Kidney (tissue), 14 donors: ENCODE measurements around the gene CRY2. TPM values are rescaled to one million over a fixed set of nuclear protein-coding genes. Genes with fewer than 3 reads are reported as not detected.
A peak's percentile ranks its signal among the peaks of the same experiment; 100 is the strongest.

Source experiments
- DNase-seq, 5 donors: peaks; one replicate each; pipeline ENCODE4 v3.0.0-alpha.2; 2013 to 2020
- FAIRE-seq: peaks from 2 replicates; lab custom pipeline; 2012; peaks lifted over from hg19 to GRCh38; lab: Jason Lieb, UNC
- H3K27ac ChIP-seq, 2 donors: one replicate each; pipeline ENCODE4 v1.7.0; 2013; ENCODE audit warnings: low read depth in 2 of 2, low read length in 2 of 2, inconsistent platforms in 1 of 2
- H3K27me3 ChIP-seq: one replicate; pipeline ENCODE4 v1.7.1; 2013; ENCODE audit warnings: low read length, inconsistent platforms; ENCODE audit not compliant: control insufficient read depth, insufficient read depth
- H3K36me3 ChIP-seq, 3 donors: one replicate each; pipeline versions ENCODE4 v1.7.0 to v1.7.1; 2013; ENCODE audit warnings: low read length in 3 of 3, control low read depth in 1 of 3, inconsistent platforms in 1 of 3; ENCODE audit not compliant: insufficient read depth in 3 of 3, control insufficient read depth in 2 of 3
- H3K4me1 ChIP-seq, 3 donors: one replicate each; pipeline versions ENCODE4 v1.7.0 to v1.7.1; 2013; ENCODE audit warnings: low read length in 3 of 3, inconsistent platforms in 1 of 3, low read depth in 1 of 3; ENCODE audit not compliant: control insufficient read depth in 2 of 3, insufficient read depth in 2 of 3
- H3K4me3 ChIP-seq, 3 donors: one replicate each; pipeline versions ENCODE4 v1.7.0 to v1.8.1; 2013; ENCODE audit warnings: low read length in 3 of 3, control low read depth in 1 of 3, inconsistent platforms in 1 of 3
- H3K9ac ChIP-seq, 3 donors: one replicate each; pipeline versions ENCODE4 v1.7.0 to v1.7.1; 2013; ENCODE audit warnings: low read length in 3 of 3, control low read depth in 1 of 3, inconsistent platforms in 1 of 3
- H3K9me3 ChIP-seq, 3 donors: one replicate each; pipeline versions ENCODE4 v1.7.0 to v1.7.1; 2013; ENCODE audit warnings: low read length in 3 of 3, control low read depth in 1 of 3, inconsistent platforms in 1 of 3; ENCODE audit not compliant: control insufficient read depth in 2 of 3, insufficient read depth in 1 of 3
- intact Hi-C: fragments of 100-400 bp; cut with DNase I; formaldehyde crosslinking; loops from one replicate; pipeline ENCODE4 v1.11.1; 2022
- polyA plus RNA-seq: library from polyadenylated mRNA; stranded (reverse); fragments of 350-450 nt; fragmentation: Illumina TruSeq; extraction: RNeasy Lipid Tissue Mini Kit (QIAGEN cat#74804); gene quantifications from one replicate; pipeline ENCODE4 v1.2.3, GENCODE V29; 2014; ENCODE audit warnings: low read depth, low replicate concordance; ENCODE audit not compliant: insufficient read depth
- total RNA-seq: library from RNA; stranded (reverse); fragmentation: NEBNext Ultra II Directional; extraction: Animal tissue kit (Norgen Biotek cat#: 25700); gene quantifications from one replicate; pipeline ENCODE4 v1.2.1, GENCODE V29; 2021
- TF ChIP-seq, protein P1 (sequence below): IDR thresholded peaks from 3 replicates; pipeline ENCODE4 v1.5.1; 2012; ENCODE audit warnings: mild to moderate bottlenecking, moderate library complexity, borderline replicate concordance; ENCODE audit not compliant: insufficient read depth; ENCODE audit errors: extremely low read depth
- donor health status: control.
- donor health status: control.
- donor health status: control.
- donor health status: control.
- donor health status: control.
- donor health status: DM: yes; HTN: yes; CAD: no.
- donor health status: Normal renal cell carcinoma (clear cell type).

CRY2 gene
- total and polyA plus RNA-seq, 2 donors from 2014 or later, result 20.7 to 44.5 TPM

GRCh38 chr11:45879803-45880686, 32.8 kb downstream of the CRY2 start:
- H3K36me3 ChIP-seq, result peaks cover 6 to 62% (median 26%) of the 10 kb centered on the region in 3 donors
- TF ChIP-seq, protein P1, sequence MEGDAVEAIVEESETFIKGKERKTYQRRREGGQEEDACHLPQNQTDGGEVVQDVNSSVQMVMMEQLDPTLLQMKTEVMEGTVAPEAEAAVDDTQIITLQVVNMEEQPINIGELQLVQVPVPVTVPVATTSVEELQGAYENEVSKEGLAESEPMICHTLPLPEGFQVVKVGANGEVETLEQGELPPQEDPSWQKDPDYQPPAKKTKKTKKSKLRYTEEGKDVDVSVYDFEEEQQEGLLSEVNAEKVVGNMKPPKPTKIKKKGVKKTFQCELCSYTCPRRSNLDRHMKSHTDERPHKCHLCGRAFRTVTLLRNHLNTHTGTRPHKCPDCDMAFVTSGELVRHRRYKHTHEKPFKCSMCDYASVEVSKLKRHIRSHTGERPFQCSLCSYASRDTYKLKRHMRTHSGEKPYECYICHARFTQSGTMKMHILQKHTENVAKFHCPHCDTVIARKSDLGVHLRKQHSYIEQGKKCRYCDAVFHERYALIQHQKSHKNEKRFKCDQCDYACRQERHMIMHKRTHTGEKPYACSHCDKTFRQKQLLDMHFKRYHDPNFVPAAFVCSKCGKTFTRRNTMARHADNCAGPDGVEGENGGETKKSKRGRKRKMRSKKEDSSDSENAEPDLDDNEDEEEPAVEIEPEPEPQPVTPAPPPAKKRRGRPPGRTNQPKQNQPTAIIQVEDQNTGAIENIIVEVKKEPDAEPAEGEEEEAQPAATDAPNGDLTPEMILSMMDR, result no peak
- FAIRE-seq (no peak), DNase-seq (peak in 1 of 5 donors; percentile 35)
- H3K9ac ChIP-seq, result no peak overlapping the region
- H3K27ac ChIP-seq, result peak overlapping the region in 1 of 2 donors; percentile 23
- peaks cover 0 to 4% (median 0%) of the 10 kb centered on the region in 3 donors for H3K4me1 ChIP-seq
- H3K9me3 ChIP-seq, result no peaks in the 10 kb centered on the region
- intact Hi-C loops, result no loop called here
- no peak overlapping the region for H3K4me3 ChIP-seq
- no peaks in the 10 kb centered on the region for H3K27me3 ChIP-seq

GRCh38 chr11:45880772-45881570, 33.7 kb downstream of the CRY2 start:
- no peak overlapping the region for H3K9ac ChIP-seq
- intact Hi-C loops, result no loop called here
- H3K27me3 ChIP-seq, result no peaks in the 10 kb centered on the region
- H3K4me1 ChIP-seq, result peaks cover 0 to 4% (median 0%) of the 10 kb centered on the region in 3 donors
- FAIRE-seq (no peak), DNase-seq (peak in 1 of 5 donors; percentile 39)
- TF ChIP-seq, protein P1, result no peak
- H3K4me3 ChIP-seq, result no peak overlapping the region
- H3K27ac ChIP-seq, result no peak overlapping the region
- H3K36me3 ChIP-seq, result peaks cover 6 to 53% (median 22%) of the 10 kb centered on the region in 3 donors
- H3K9me3 ChIP-seq, result no peaks in the 10 kb centered on the region

- no peak overlapping the region for H3K9ac ChIP-seq
- peaks cover 0 to 4% (median 0%) of the 10 kb centered on the region in 3 donors for H3K4me1 ChIP-seq
- intact Hi-C loops, result no loop called here
- no peaks in the 10 kb centered on the region for H3K9me3 ChIP-seq
- no peak overlapping the region for H3K27ac ChIP-seq
- no peaks in the 10 kb centered on the region for H3K27me3 ChIP-seq
- H3K4me3 ChIP-seq, result no peak overlapping the region
- TF ChIP-seq, protein P1, result no peak
- DNase-seq (peak in 1 of 5 donors; percentile 33), FAIRE-seq (no peak)
- H3K36me3 ChIP-seq, result peaks cover 6 to 47% (median 22%) of the 10 kb centered on the region in 3 donors
Measured at GRCh38 chr11:45881708-45882368, 34.6 kb downstream of the CRY2 start.
